ENCODE results near the gene EYA2. TPM values are rescaled to one million over a fixed set of nuclear protein-coding genes. Genes with fewer than 3 reads are reported as not detected.

Gene EYA2
- total RNA-seq, 1 experiment from 2014 or later: 0.74 TPM

- no peaks in the 10 kb centered on the region; a peak in 2 of 7 replicates for H3K36me3 Mint-ChIP-seq (ENCODE audit: insufficient read depth in 1 of 3, low read depth in 3 of 3)
Observed at GRCh38 chr20:47095690-47096089, 201.0 kb downstream of the EYA2 start.

More at GRCh38 chr20:47095690-47096089, 201.0 kb downstream of the EYA2 start:
- H3K23me2 ChIP-seq (ENCODE audit: insufficient read length, low read depth, low read length, poor library complexity, severe bottlenecking): no peaks in the 10 kb centered on the region
- no peak overlapping the region for H3K4ac ChIP-seq (ENCODE audit: low read depth, low read length)
- no peak overlapping the region for H3K18ac ChIP-seq (ENCODE audit: insufficient read length, low read depth, low read length)
- no peak overlapping the region for H3K4me3 Mint-ChIP-seq
- no CpG with 5 or more reads among the region's 1 CpG for WGBS (ENCODE audit: extremely low coverage, insufficient read length, low lambda C conversion rate)
- H2BK5ac ChIP-seq (ENCODE audit: insufficient read length, low read length): no peak overlapping the region
- no peak overlapping the region for H2BK15ac ChIP-seq (ENCODE audit: low read depth, low read length)
- H3K4me1 Mint-ChIP-seq: no peaks in the 10 kb centered on the region
- no peaks in the 10 kb centered on the region for H3K27me3 ChIP-seq (ENCODE audit: insufficient read depth, low read length)
- no peak overlapping the region for H3K27ac ChIP-seq (ENCODE audit: insufficient read length, low read depth, low read length)
- no peaks in the 10 kb centered on the region for H3K9me3 ChIP-seq (ENCODE audit: control insufficient read depth, low read depth, low read length)
- H3K9me3 Mint-ChIP-seq: peaks cover 10% of the 10 kb centered on the region in 2 experiments; a peak in 4 of 5 replicates
- no peak overlapping the region for H2BK12ac ChIP-seq (ENCODE audit: insufficient read length, low read depth, low read length)
- H3K9ac ChIP-seq (ENCODE audit: extremely low read depth, insufficient read length, low read length): no peak overlapping the region
- peaks cover 4% of the 10 kb centered on the region; the same call in 1 of the 2 replicates for H3K27me3 Mint-ChIP-seq (ENCODE audit: low read depth)
- no peaks in the 10 kb centered on the region for H3K4me1 ChIP-seq (ENCODE audit: insufficient read depth, low read length)
- H2BK20ac ChIP-seq (ENCODE audit: low read depth, low read length, poor library complexity, severe bottlenecking): no peak overlapping the region
- H3T11ph ChIP-seq (ENCODE audit: low read length): no peak overlapping the region
- TF ChIP-seq CTCF (conservative IDR thresholded peaks at IDR 0.05): no peak
- H4K5ac ChIP-seq (ENCODE audit: insufficient read length, low read depth, low read length): no peak overlapping the region
- H4K8ac ChIP-seq (replicated peaks; ENCODE audit: insufficient read length, low read depth, low read length): no peak overlapping the region
- H2BK120ac ChIP-seq (ENCODE audit: low read depth, low read length, poor library complexity, severe bottlenecking): no peak overlapping the region
- no peak overlapping the region for H2AFZ ChIP-seq (ENCODE audit: low read length)
- no peaks in the 10 kb centered on the region for H4K20me1 ChIP-seq (ENCODE audit: control insufficient read depth, insufficient read depth, insufficient read length)
- no peak overlapping the region for H4K91ac ChIP-seq (ENCODE audit: insufficient read length, low read depth, low read length)
- no peak overlapping the region for H3K23ac ChIP-seq (ENCODE audit: insufficient read length, low read depth, low read length)
- H3K56ac ChIP-seq (ENCODE audit: insufficient read length, low read depth, low read length): no peak overlapping the region
- DNase-seq: no peak
- H3K27ac Mint-ChIP-seq: no peak overlapping the region
- H2AK5ac ChIP-seq (ENCODE audit: insufficient read length, low read length): no peak overlapping the region
- no peaks in the 10 kb centered on the region for H3K79me1 ChIP-seq (ENCODE audit: insufficient read depth, low read depth, low read length, poor library complexity, severe bottlenecking)
- H3K4me2 ChIP-seq (ENCODE audit: insufficient read depth, insufficient read length, low read length): no peak overlapping the region
- no peaks in the 10 kb centered on the region for H3K79me2 ChIP-seq (ENCODE audit: insufficient read depth, low read length)
- no peak overlapping the region for H3K14ac ChIP-seq (ENCODE audit: insufficient read depth, low read length)
